B cell (primary cell): ENCODE results near the gene TET2. TPM values are rescaled to one million over a fixed set of nuclear protein-coding genes. Genes with fewer than 3 reads are reported as not detected.

Experiments used
- ATAC-seq: fragments of 200-7000 bp; cut with Tn5 transposase; one replicate; pipeline ENCODE4 v1.10.0; 2021; ENCODE audit warnings: low read depth, mild to moderate bottlenecking, moderate number of reproducible peaks, moderate library complexity
- CTCF ChIA-PET: fragments of 350-600 bp; sonication (Branson Sonifier 250); formaldehyde crosslinking; loops from one replicate; lab custom pipeline; 2021; ENCODE audit warnings: antibody characterized with exemption, inconsistent platforms; lab: Charles Lee
- POLR2A ChIA-PET: fragments of 350-600 bp; sonication (Branson Sonifier 250); formaldehyde crosslinking; loops from one replicate; lab custom pipeline; 2021; ENCODE audit warnings: antibody characterized with exemption; lab: Charles Lee
- DNase-seq: peaks from one replicate; pipeline ENCODE4 v3.0.0; 2013
- H2AFZ ChIP-seq: 2 replicates; pipeline ENCODE4 v1.6.1; 2012; ENCODE audit warnings: mild to moderate bottlenecking, low read depth, low read length; ENCODE audit not compliant: insufficient read depth, poor library complexity, severe bottlenecking
- H3K27ac ChIP-seq, 2 donors: 1 replicate in 1 of 2; 2 replicates in 1 of 2; pipeline ENCODE4 v1.5.1; 2012 to 2013; ENCODE audit warnings: low read length in 2 of 2, mild to moderate bottlenecking in 2 of 2, moderate library complexity in 1 of 2
- H3K27me3 ChIP-seq, 4 experiments: fragments of 200-600 bp in 1 of 4; sonication (generic) in 1 of 4; replicated peaks in 1 of 4; 1 replicate in 2 of 4; 2 replicates in 2 of 4; pipeline versions ENCODE4 v1.6.1 to v1.7.0; 2013 to 2016; ENCODE audit warnings: low read length in 3 of 4, mild to moderate bottlenecking in 2 of 4, mixed read lengths in 1 of 4, moderate library complexity in 1 of 4; ENCODE audit not compliant: insufficient read depth in 4 of 4, control insufficient read depth in 3 of 4; ENCODE audit errors: control extremely low read depth in 1 of 4
- H3K36me3 ChIP-seq, 2 experiments: replicated peaks in 1 of 2; 1 replicate in 1 of 2; 2 replicates in 1 of 2; pipeline versions ENCODE4 v1.6.1 to v1.7.1; 2013; ENCODE audit warnings: low read length in 1 of 2; ENCODE audit not compliant: insufficient read depth in 2 of 2, control insufficient read depth in 1 of 2; ENCODE audit errors: control extremely low read depth in 1 of 2, extremely low read depth in 1 of 2
- H3K4me1 ChIP-seq, 2 donors: fragments of 200-600 bp in 1 of 2; sonication (generic) in 1 of 2; 1 replicate in 1 of 2; 2 replicates in 1 of 2; pipeline versions ENCODE4 v1.5.1 to v1.6.1; 2013 to 2017; ENCODE audit warnings: low read length in 2 of 2; ENCODE audit not compliant: control insufficient read depth in 2 of 2, insufficient read depth in 2 of 2
- H3K4me2 ChIP-seq: replicated peaks from 2 replicates; pipeline ENCODE3; 2012; ENCODE audit warnings: mild to moderate bottlenecking, low read depth, low read length; ENCODE audit not compliant: poor library complexity, severe bottlenecking
- H3K4me3 ChIP-seq, 5 experiments: fragments of 200-600 bp in 1 of 5; sonication (generic) in 1 of 5; 1 replicate in 3 of 5; 2 replicates in 2 of 5; pipeline versions ENCODE4 v1.5.1 to v1.7.0; 2011 to 2016; ENCODE audit warnings: low read length in 4 of 5, mild to moderate bottlenecking in 4 of 5, low read depth in 2 of 5, control low read depth in 1 of 5, moderate library complexity in 1 of 5; ENCODE audit not compliant: insufficient read depth in 1 of 5; ENCODE audit errors: control extremely low read depth in 1 of 5, extremely low read depth in 1 of 5
- H3K79me2 ChIP-seq: fragments of 200-600 bp; sonication (generic); one replicate; pipeline ENCODE4 v1.6.0; 2016; ENCODE audit warnings: low read length; ENCODE audit not compliant: control insufficient read depth, insufficient read depth
- H3K9ac ChIP-seq: fragments of 200-600 bp; sonication (generic); 2 replicates; pipeline ENCODE4 v1.6.1; 2017; ENCODE audit warnings: mild to moderate bottlenecking, low read length, moderate library complexity
- H3K9me3 ChIP-seq, 3 donors: one replicate each; pipeline versions ENCODE4 v1.6.1 to v1.7.1; 2013; ENCODE audit warnings: low read length in 2 of 3; ENCODE audit not compliant: control insufficient read depth in 2 of 3, insufficient read depth in 1 of 3; ENCODE audit errors: control extremely low read depth in 1 of 3
- H4K20me1 ChIP-seq: 2 replicates; pipeline ENCODE4 v1.6.0; 2012; ENCODE audit warnings: mild to moderate bottlenecking, low read length; ENCODE audit not compliant: insufficient read depth, control insufficient read depth, poor library complexity, severe bottlenecking
- H3K27ac Mint-ChIP-seq: one replicate; pipeline ENCODE4 v1.8.0; 2021; ENCODE audit warnings: mixed read lengths
- H3K27me3 Mint-ChIP-seq: one replicate; pipeline ENCODE4 v1.8.0; 2021; ENCODE audit warnings: mixed read lengths
- H3K4me1 Mint-ChIP-seq: one replicate; pipeline ENCODE4 v1.8.0; 2021; ENCODE audit warnings: mixed read lengths
- H3K4me3 Mint-ChIP-seq: one replicate; pipeline ENCODE4 v1.8.0; 2021; ENCODE audit warnings: mixed read lengths
- H3K9me3 Mint-ChIP-seq: one replicate; pipeline ENCODE4 v1.8.0; 2022; ENCODE audit warnings: mixed read lengths; ENCODE audit not compliant: insufficient read depth
- CTCF ChIP-seq: fragments of 200-600 bp; IDR thresholded peaks from one replicate; pipeline ENCODE4 v1.8.0; 2022; ENCODE audit warnings: antibody characterized with exemption, mild to moderate bottlenecking
- EZH2 ChIP-seq: IDR thresholded peaks from 2 replicates; pipeline ENCODE4 v1.6.1; 2012; ENCODE audit warnings: borderline replicate concordance, low read depth, mild to moderate bottlenecking, moderate library complexity, low read length; ENCODE audit not compliant: insufficient read depth, poor library complexity, severe bottlenecking
- WGBS: methylation state at CpG from one replicate; pipeline ENCODE4 v1.1.5; 2013; ENCODE audit warnings: missing lambda C conversion rate; ENCODE audit not compliant: insufficient coverage; 5-methylcytosine and 5-hydroxymethylcytosine counted together
- intact Hi-C: fragments of 100-400 bp; cut with micrococcal nuclease; formaldehyde crosslinking; loops from one replicate; pipeline ENCODE4 v1.10.0; 2022
- polyA plus RNA-seq: library from polyadenylated mRNA; depleted of rRNA; stranded (reverse); fragments of >200 nt; gene quantifications from 2 replicates; pipeline ENCODE4 v1.2.3, GENCODE V29; 2012
- total RNA-seq, 2 donors: library from RNA; stranded (reverse); fragments of 120-200 nt in 1 of 2; gene quantifications; 1 replicate in 1 of 2; 2 replicates in 1 of 2; pipeline versions ENCODE4 v1.2.3 to v1.2.4, GENCODE V29; 2013 to 2022

TET2 gene
- total and polyA plus RNA-seq, 2 donors (not counting 1 experiment from before 2014, with no cell fraction given), result 7.1 to 56.8 TPM

DNA sequence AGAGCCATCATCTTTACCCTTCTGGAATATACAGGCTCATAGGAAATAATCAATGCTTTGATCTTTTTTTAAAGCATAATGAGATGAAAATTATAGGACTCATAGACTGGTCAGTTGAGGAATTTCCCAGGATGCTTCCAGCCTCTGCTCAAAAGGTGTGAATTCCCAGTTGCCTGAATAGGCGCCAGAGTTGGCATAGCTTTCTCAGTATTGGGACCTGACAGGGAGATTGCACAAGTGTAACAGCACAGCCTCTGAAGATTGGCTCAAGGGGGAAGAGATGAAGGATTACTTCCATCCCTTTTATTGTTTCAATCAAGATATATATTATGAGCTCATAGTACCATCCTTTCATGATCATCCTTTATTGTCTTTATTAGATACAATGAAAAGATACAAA is 17.9 kb downstream of the TET2 start:
- H3K4me2 ChIP-seq, result no peak overlapping the region
- no CpG with 5 or more reads among the region's 1 CpG for WGBS
- Mint-ChIP-seq H3K9me3 (peaks cover 6% of the 10 kb centered on the region), H3K4me1 (peaks cover 39% of the 10 kb centered on the region), H3K27me3 (no peaks in the 10 kb centered on the region), H3K4me3 (no peak overlapping the region), H3K27ac (no peak overlapping the region)
- peaks cover 0 to 2% (median 0%) of the 10 kb centered on the region in 3 donors for H3K9me3 ChIP-seq
- ATAC-seq, result no peak
- H2AFZ ChIP-seq, result no peak overlapping the region
- peaks cover 0 to 3% of the 10 kb centered on the region in 2 experiments for H3K36me3 ChIP-seq
- ChIA-PET CTCF (no interaction called here), POLR2A (no interaction called here)
- H4K20me1 ChIP-seq, result peaks cover 21% of the 10 kb centered on the region
- TF ChIP-seq CTCF (no peak), EZH2 (no peak)
- intact Hi-C loops, result loop anchor here (5.0 kb wide), 1 partner anchor 33 kb away; no protein-coding TSS in a partner anchor
- H3K4me3 ChIP-seq, result no peak overlapping the region
- H3K9ac ChIP-seq, result no peak overlapping the region
- no peaks in the 10 kb centered on the region for H3K27me3 ChIP-seq
- peaks cover 0 to 7% of the 10 kb centered on the region in 2 donors for H3K4me1 ChIP-seq
- H3K79me2 ChIP-seq, result peaks cover 58% of the 10 kb centered on the region
- no peak for DNase-seq
- no peak overlapping the region for H3K27ac ChIP-seq

- H3K27ac Mint-ChIP-seq, result no peak overlapping the region
- TF ChIP-seq EZH2 (no peak), CTCF (no peak)
- peaks cover 7% of the 10 kb centered on the region for H3K9me3 Mint-ChIP-seq
- no peaks in the 10 kb centered on the region for H3K27me3 Mint-ChIP-seq
- H3K4me1 ChIP-seq, result peaks cover 3 to 7% of the 10 kb centered on the region in 2 donors
- DNase-seq (no peak), ATAC-seq (no peak)
- peaks cover 50% of the 10 kb centered on the region for H3K4me1 Mint-ChIP-seq
- H3K4me2 ChIP-seq, result no peak overlapping the region
- peaks cover 0 to 3% of the 10 kb centered on the region in 2 experiments for H3K36me3 ChIP-seq
- POLR2A ChIA-PET, result no interaction called here
- H3K4me3 ChIP-seq, result no peak overlapping the region
- CTCF ChIA-PET, result no interaction called here
- H3K9me3 ChIP-seq, result peaks cover 0 to 2% (median 0%) of the 10 kb centered on the region in 3 donors
- H3K79me2 ChIP-seq, result peaks cover 51% of the 10 kb centered on the region
- no peak overlapping the region for H3K4me3 Mint-ChIP-seq
- H4K20me1 ChIP-seq, result peaks cover 24% of the 10 kb centered on the region
- intact Hi-C loops, result no loop called here
- no peaks in the 10 kb centered on the region for H3K27me3 ChIP-seq
- no peak overlapping the region for H2AFZ ChIP-seq
- H3K9ac ChIP-seq, result no peak overlapping the region
- no peak overlapping the region for H3K27ac ChIP-seq
These were observed 19.4 kb downstream of the TET2 start for GRCh38 chr4:105166066-105166465.
